ENCODE measurements around the gene MYEOV.

The MYEOV gene

DNA sequence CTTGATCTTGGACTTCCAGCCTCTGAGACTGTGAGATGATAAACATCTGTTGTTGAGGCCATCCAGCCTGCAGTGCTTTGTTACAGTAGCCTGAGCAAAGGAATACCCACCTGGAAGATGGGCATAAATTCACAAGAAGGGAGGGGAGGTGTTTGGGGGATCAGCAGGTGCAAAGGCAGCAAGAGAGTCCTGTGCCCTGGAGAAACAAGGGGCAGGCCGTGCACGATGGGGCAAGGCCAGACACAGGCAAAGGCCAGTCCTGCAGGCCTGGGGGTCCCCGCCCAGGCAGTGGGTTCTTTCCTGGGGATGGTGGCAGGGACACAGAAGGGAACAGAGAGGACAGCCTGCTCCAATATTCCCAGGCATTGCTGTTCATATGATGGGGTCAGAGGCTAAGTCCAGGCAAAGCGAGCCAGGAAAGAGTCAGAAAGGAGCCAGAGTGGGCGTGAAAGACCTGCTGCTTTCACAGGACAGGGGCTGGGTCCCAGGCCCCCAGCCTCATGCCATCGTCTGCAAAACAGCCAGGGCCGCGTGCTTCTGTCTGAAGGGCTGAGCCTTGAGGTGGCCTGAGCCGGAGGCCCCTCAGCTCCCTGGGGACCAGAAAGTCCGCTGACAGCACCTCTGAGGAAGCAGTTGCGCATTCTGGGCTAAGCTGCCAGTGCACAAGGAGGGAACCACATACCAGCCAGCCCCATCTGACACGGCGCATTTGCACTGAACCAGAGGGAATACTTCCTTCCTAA, 48.8 kb downstream of the MYEOV start:
- DNase-seq (ENCODE audit: low spot score), result no peak

DNA sequence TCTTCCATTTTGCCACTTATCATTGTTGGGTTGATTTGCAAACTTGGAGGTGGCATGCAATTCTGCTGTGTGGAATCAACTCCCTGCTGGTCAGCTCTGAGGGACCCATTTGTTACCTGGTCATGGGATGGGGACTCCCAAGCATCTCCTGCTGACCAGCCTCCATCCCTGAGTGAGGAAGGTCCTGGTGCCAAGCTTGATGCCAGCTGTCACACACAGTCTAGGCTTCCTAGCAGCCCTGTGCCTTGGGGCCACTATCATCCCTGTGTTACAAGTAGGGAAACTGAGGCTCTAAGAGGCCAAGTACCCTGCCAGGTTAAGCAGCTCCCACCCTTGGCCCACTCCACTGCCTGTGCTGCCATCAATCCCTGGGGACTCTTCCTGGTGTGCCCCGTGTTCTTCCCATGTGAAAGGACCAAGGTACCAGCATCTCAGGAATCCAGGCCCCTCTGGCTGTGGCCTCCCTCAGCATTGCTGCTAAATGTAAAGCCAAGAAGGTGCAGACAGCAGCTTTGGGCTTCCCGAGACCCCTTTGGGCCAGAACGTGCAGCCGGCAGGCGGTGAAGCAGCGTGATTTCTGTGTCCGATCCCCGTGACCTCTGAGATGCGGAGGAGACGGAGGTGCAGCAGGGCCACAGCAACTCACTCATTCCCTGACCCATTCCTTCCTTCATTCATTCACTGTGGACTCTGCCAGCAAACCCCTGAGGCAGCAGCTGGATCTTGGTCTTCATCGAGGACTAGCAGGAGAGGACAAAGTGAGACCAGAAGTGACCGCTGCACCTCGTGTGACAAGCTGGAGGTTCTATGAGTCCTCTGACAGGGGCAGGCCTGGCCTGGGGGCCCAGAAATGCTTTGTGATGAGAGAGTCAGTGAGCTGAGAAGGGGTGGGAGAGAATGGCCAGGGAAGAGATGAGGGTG, 49.7 kb downstream of the MYEOV start:
- DNase-seq (ENCODE audit: low spot score), result no peak

DNA sequence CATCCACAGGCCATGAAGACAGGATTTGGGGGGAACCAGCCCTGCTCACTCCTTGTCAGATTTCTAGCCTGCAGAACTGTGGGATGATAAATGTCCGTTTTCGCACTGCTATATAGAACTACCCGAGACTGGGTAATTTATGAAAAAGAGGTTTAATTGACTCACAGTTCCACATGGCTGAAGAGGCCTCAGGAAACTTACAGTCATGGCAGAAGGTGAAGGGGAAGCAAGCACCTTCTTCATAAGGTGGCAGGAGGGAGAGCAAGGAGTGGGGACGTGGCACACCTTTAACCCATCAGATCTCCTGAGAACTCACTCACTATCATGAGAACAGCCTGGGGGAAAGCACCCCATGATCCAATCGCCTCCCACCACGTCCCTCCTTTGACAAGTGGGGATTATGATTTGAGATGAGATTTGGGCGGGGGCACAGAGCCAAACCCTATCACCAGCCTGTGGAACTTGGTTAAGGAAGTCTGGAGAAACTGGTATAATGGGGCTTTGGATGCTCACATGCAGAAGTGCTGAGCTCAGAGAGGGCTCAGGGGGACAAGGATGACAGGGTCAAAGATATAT, 50.7 kb downstream of the MYEOV start:
- DNase-seq (ENCODE audit: low spot score), result no peak

Measured in pons (tissue), 1 donor.